ENCODE data around the gene ITPKB.

Gene ITPKB

GRCh38 chr1:226625832-226626576 is 113.1 kb downstream of the ITPKB start:
- H4K20me1 ChIP-seq (ENCODE audit: insufficient read depth, low read length), result no peaks in the 10 kb centered on the region
- H3K27me3 ChIP-seq (ENCODE audit: insufficient read depth, low read length, poor library complexity), result no peaks in the 10 kb centered on the region
- peak overlapping the region; percentile 67 for H3K4me2 ChIP-seq (ENCODE audit: insufficient read depth, low read length)
- no peaks in the 10 kb centered on the region for H3K36me3 ChIP-seq (ENCODE audit: insufficient read depth, low read length)
- H3K79me2 ChIP-seq (ENCODE audit: insufficient read depth, low read length), result no peaks in the 10 kb centered on the region
- H2AFZ ChIP-seq (ENCODE audit: low read depth, low read length), result peak overlapping the region; percentile 94
- H3K9ac ChIP-seq (ENCODE audit: low read depth, low read length), result peak overlapping the region; percentile 24; the same call in 1 of the 2 replicates
- TF ChIP-seq CTCF (IDR thresholded peaks at IDR 0.05; ENCODE audit: borderline replicate concordance, extremely low read depth, low read length, poor library complexity, severe bottlenecking), result no peak
- no peak for TF ChIP-seq EZH2 (IDR thresholded peaks at IDR 0.05; ENCODE audit: borderline replicate concordance, low read depth, low read length, severe bottlenecking)
- no peak for DNase-seq
- H3K4me1 ChIP-seq (ENCODE audit: insufficient read depth, low read length), result peaks cover 10% of the 10 kb centered on the region
- peak; percentile 72 for ATAC-seq (ENCODE audit: insufficient read depth, low read depth)
- H3K27ac ChIP-seq (ENCODE audit: low read length), result no peak overlapping the region
- peak overlapping the region in 1 of 2 experiments; percentile 49; a peak in 2 of 4 replicates for H3K4me3 ChIP-seq (ENCODE audit: low read depth in 1 of 2, low read length in 2 of 2)
- no peaks in the 10 kb centered on the region for H3K9me3 ChIP-seq (ENCODE audit: insufficient read depth, low read length, severe bottlenecking)

DNA sequence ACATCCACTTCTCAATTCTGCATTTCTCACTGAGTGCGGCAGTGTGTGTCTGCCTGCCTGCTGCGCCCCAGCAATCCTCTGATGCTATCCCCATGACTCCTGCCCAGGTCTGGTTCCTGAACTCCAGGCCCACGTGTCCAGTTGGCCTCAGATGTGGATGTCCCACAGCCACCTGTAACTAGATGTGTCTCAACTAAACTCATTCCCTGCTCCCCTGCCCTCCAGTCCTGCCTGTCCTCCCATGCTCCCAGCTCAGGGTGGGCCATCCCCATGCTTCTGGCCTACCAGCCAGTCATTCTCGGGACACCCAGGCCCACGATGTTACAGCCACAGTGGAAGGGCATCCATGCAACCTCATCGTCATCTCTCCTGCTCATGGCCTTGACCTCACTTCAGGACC is 113.8 kb downstream of the ITPKB start:
- Histone ChIP-seq H3K27me3 (ENCODE audit: insufficient read depth, low read length, poor library complexity) (no peaks in the 10 kb centered on the region), H3K9ac (ENCODE audit: low read depth, low read length) (no peak overlapping the region)
- TF ChIP-seq EZH2 (IDR thresholded peaks at IDR 0.05; ENCODE audit: borderline replicate concordance, low read depth, low read length, severe bottlenecking) (no peak), CTCF (IDR thresholded peaks at IDR 0.05; ENCODE audit: borderline replicate concordance, extremely low read depth, low read length, poor library complexity, severe bottlenecking) (no peak)

GRCh38 chr1:226624526-226624925 is 114.6 kb downstream of the ITPKB start:
- Histone ChIP-seq H3K4me2 (ENCODE audit: insufficient read depth, low read length) (no peak overlapping the region), H2AFZ (ENCODE audit: low read depth, low read length) (no peak overlapping the region), H3K79me2 (ENCODE audit: insufficient read depth, low read length) (no peaks in the 10 kb centered on the region), H3K4me3 (ENCODE audit: low read depth in 1 of 2, low read length in 2 of 2) (no peak overlapping the region), H3K27me3 (ENCODE audit: insufficient read depth, low read length, poor library complexity) (no peaks in the 10 kb centered on the region), H3K9me3 (ENCODE audit: insufficient read depth, low read length, severe bottlenecking) (no peaks in the 10 kb centered on the region), H3K4me1 (ENCODE audit: insufficient read depth, low read length) (peaks cover 10% of the 10 kb centered on the region), H4K20me1 (ENCODE audit: insufficient read depth, low read length) (no peaks in the 10 kb centered on the region), H3K36me3 (ENCODE audit: insufficient read depth, low read length) (no peaks in the 10 kb centered on the region), H3K27ac (ENCODE audit: low read length) (no peak overlapping the region), H3K9ac (ENCODE audit: low read depth, low read length) (no peak overlapping the region)
- TF ChIP-seq CTCF (IDR thresholded peaks at IDR 0.05; ENCODE audit: borderline replicate concordance, extremely low read depth, low read length, poor library complexity, severe bottlenecking), result no peak
- TF ChIP-seq EZH2 (IDR thresholded peaks at IDR 0.05; ENCODE audit: borderline replicate concordance, low read depth, low read length, severe bottlenecking), result no peak
- no peak for DNase-seq
- ATAC-seq (ENCODE audit: insufficient read depth, low read depth), result no peak

More for the DNA sequence above, 113.8 kb downstream of the ITPKB start:
- ATAC-seq (ENCODE audit: insufficient read depth, low read depth) (no peak), DNase-seq (no peak)
- no peaks in the 10 kb centered on the region for H4K20me1 ChIP-seq (ENCODE audit: insufficient read depth, low read length)
- H3K79me2 ChIP-seq (ENCODE audit: insufficient read depth, low read length), result no peaks in the 10 kb centered on the region
- H2AFZ ChIP-seq (ENCODE audit: low read depth, low read length), result no peak overlapping the region
- H3K4me1 ChIP-seq (ENCODE audit: insufficient read depth, low read length), result peaks cover 10% of the 10 kb centered on the region
- no peaks in the 10 kb centered on the region for H3K36me3 ChIP-seq (ENCODE audit: insufficient read depth, low read length)
- no peak overlapping the region for H3K4me2 ChIP-seq (ENCODE audit: insufficient read depth, low read length)
- H3K9me3 ChIP-seq (ENCODE audit: insufficient read depth, low read length, severe bottlenecking), result no peaks in the 10 kb centered on the region
- H3K4me3 ChIP-seq (ENCODE audit: low read depth in 1 of 2, low read length in 2 of 2), result no peak overlapping the region
- H3K27ac ChIP-seq (ENCODE audit: low read length), result no peak overlapping the region

Data from DND-41 (cell line).